GM12878 (cell line): Measurements from ENCODE around the gene LAMC3. TPM values are rescaled to one million over a fixed set of nuclear protein-coding genes. Genes with fewer than 3 reads are reported as not detected.

Source experiments
- ATAC-seq: fragments of 200-7000 bp; cut with Tn5 transposase; 3 replicates; pipeline ENCODE4 v1.9.1; 2020; ENCODE audit warnings: mild to moderate bottlenecking, moderate library complexity
- BruUV-seq: library from RNA; stranded (reverse); fragments of 400-500 nt; replicated peaks from 2 replicates; lab custom pipeline; 2021; lab: Mats Ljungman, UMichigan
- CTCF ChIA-PET: fragments of 300-600 bp; sonication (Branson Sonifier 250); formaldehyde crosslinking; extraction: SDS; loops from one replicate; lab custom pipeline; 2021; ENCODE audit warnings: inconsistent platforms; lab: Yijun Ruan, JAX
- POLR2A ChIA-PET: fragments of 350-600 bp; formaldehyde crosslinking; extraction: SDS; loops from one replicate; lab custom pipeline; 2021; ENCODE audit warnings: inconsistent platforms; lab: Charles Lee
- RAD21 ChIA-PET: fragments of 300-600 bp; sonication (Branson Sonifier 250); formaldehyde crosslinking; loops from one replicate; lab custom pipeline; 2023; ENCODE audit warnings: antibody characterized with exemption; ENCODE audit not compliant: unreplicated experiment; lab: Charles Lee
- SMC1A ChIA-PET: fragments of 300-600 bp; sonication (Branson Sonifier 250); formaldehyde crosslinking; loops from one replicate; lab custom pipeline; 2023; ENCODE audit not compliant: unreplicated experiment, uncharacterized antibody; lab: Charles Lee
- DNase-seq: peaks from one replicate; pipeline ENCODE4 v3.0.0-alpha.2; 2011; ENCODE audit warnings: low read depth, low spot score
- FAIRE-seq: peaks from 3 replicates; lab custom pipeline; 2011; peaks lifted over from hg19 to GRCh38; lab: Jason Lieb, UNC
- H2AFZ ChIP-seq: 2 replicates; pipeline ENCODE4 v1.6.0; 2011; ENCODE audit warnings: low read depth, low read length, control low read depth; ENCODE audit not compliant: control insufficient read depth
- H3K27ac ChIP-seq: 2 replicates; pipeline ENCODE4 v1.5.1; 2011; ENCODE audit warnings: control low read depth; ENCODE audit not compliant: control insufficient read depth, insufficient read depth
- H3K27me3 ChIP-seq, 2 experiments: replicated peaks in 1 of 2; 2 replicates each; pipeline versions ENCODE4 v1.6.0 to v1.6.1; 2011; ENCODE audit warnings: low read length in 1 of 2; ENCODE audit not compliant: control insufficient read depth in 2 of 2, insufficient read depth in 2 of 2
- H3K36me3 ChIP-seq, 2 experiments: 2 replicates each; pipeline ENCODE4 v1.5.1; 2011; ENCODE audit warnings: low read length in 1 of 2; ENCODE audit not compliant: control insufficient read depth in 2 of 2, insufficient read depth in 2 of 2
- H3K4me1 ChIP-seq: 2 replicates; pipeline ENCODE4 v1.6.1; 2011; ENCODE audit warnings: mild to moderate bottlenecking, low read length, moderate library complexity, mixed read lengths; ENCODE audit not compliant: control insufficient read depth, insufficient read depth
- H3K4me2 ChIP-seq: 2 replicates; pipeline ENCODE4 v1.6.0; 2011; ENCODE audit warnings: control low read depth; ENCODE audit not compliant: control insufficient read depth, insufficient read depth
- H3K4me3 ChIP-seq: fragments of 200-600 bp; sonication (generic); 2 replicates; pipeline ENCODE4 v1.5.1; 2016
- H3K79me2 ChIP-seq: 2 replicates; pipeline ENCODE4 v1.6.0; 2011; ENCODE audit warnings: low read length; ENCODE audit not compliant: control insufficient read depth, insufficient read depth
- H3K9ac ChIP-seq: 2 replicates; pipeline ENCODE4 v1.8.0; 2011; ENCODE audit warnings: low read length, control low read depth, mixed read lengths; ENCODE audit not compliant: control insufficient read depth, insufficient read depth
- H3K9me3 ChIP-seq: replicated peaks from 3 replicates; pipeline ENCODE4 v1.5.1; 2011; ENCODE audit warnings: mild to moderate bottlenecking, low read length; ENCODE audit not compliant: control insufficient read depth, insufficient read depth
- H4K20me1 ChIP-seq: 2 replicates; pipeline ENCODE4 v1.6.0; 2011; ENCODE audit not compliant: control insufficient read depth, insufficient read depth
- CUX1 ChIP-seq: IDR thresholded peaks from 2 replicates; pipeline ENCODE4 v1.6.1; 2012; ENCODE audit warnings: improper control_type of control experiment, low read depth, low read length; ENCODE audit not compliant: insufficient replicate concordance
- ETV6 ChIP-seq, 2 experiments: fragments of 450-650 bp in 1 of 2; IDR thresholded peaks in 1 of 2; conservative IDR thresholded peaks in 1 of 2; 2 replicates each; pipeline ENCODE4 v1.6.1; 2014; ENCODE audit warnings: antibody characterized with exemption in 1 of 2, borderline replicate concordance in 1 of 2, low read depth in 1 of 2, mild to moderate bottlenecking in 1 of 2, moderate library complexity in 1 of 2
- MLLT1 ChIP-seq: fragments of 450-650 bp; IDR thresholded peaks from 2 replicates; pipeline ENCODE4 v1.6.1; 2016; ENCODE audit warnings: mild to moderate bottlenecking
- NR2C1 ChIP-seq: fragments of 450-650 bp; IDR thresholded peaks from 2 replicates; pipeline ENCODE4 v1.6.1; 2017; ENCODE audit warnings: antibody characterized with exemption, mild to moderate bottlenecking, moderate library complexity
- SREBF1 ChIP-seq: IDR thresholded peaks from 2 replicates; pipeline ENCODE4 v1.6.1; 2012; ENCODE audit warnings: mild to moderate bottlenecking, low read length
- ZNF384 ChIP-seq: IDR thresholded peaks from 2 replicates; pipeline ENCODE4 v1.6.1; 2012; ENCODE audit warnings: low read depth, mild to moderate bottlenecking, low read length, improper control_type of control experiment, borderline replicate concordance
- WGBS: methylation state at CpG from one replicate; pipeline ENCODE4 v1.1.6; 2016; ENCODE audit warnings: low lambda C conversion rate; ENCODE audit not compliant: insufficient replicate concordance, insufficient coverage; ENCODE audit errors: missing lambda C conversion rate; 5-methylcytosine and 5-hydroxymethylcytosine counted together
- in situ Hi-C: fragments of 300-500 bp; cut with MboI; formaldehyde crosslinking; loops from 9 replicates; pipeline ENCODE4 v1.14.3; 2018; ENCODE audit warnings: mixed read lengths
- intact Hi-C: fragments of 100-400 bp; cut with micrococcal nuclease; formaldehyde crosslinking; loops from one replicate; pipeline ENCODE4 v1.14.2; 2022; ENCODE audit not compliant: unreplicated experiment
- polyA plus RNA-seq, 11 experiments: library from polyadenylated mRNA; depleted of rRNA in 4 of 11; unstranded in 6 of 11; stranded (reverse) in 5 of 11; fragments of >200 nt; fragmentation: Nextera tagmentation in 4 of 11; fragmentation: Illumina TruSeq in 1 of 11; extraction: Ambion mirVana in 4 of 11; extraction: Trizol in 1 of 11; gene quantifications; 1 replicate in 1 of 11; 2 replicates in 10 of 11; pipeline versions ENCODE4 v1.2.1 to v1.2.3, GENCODE V29; 2011 to 2016; ENCODE audit warnings: inconsistent platforms in 2 of 11, missing spikeins in 2 of 11, low read depth in 1 of 11
- total RNA-seq, 4 experiments: library from RNA; depleted of rRNA in 3 of 4; stranded (reverse); fragments of >200 nt in 3 of 4; fragmentation: Illumina TruSeq in 1 of 4; extraction: Trizol in 1 of 4; gene quantifications; 2 replicates each; pipeline versions ENCODE4 v1.2.1 to v1.2.3, GENCODE V29; 2013 to 2021

The LAMC3 gene
- total and polyA plus RNA-seq, 10 of the 15 experiments (the other 5 are each of a cell fraction or from before 2014, with no cell fraction given), result under 0.01 to 0.08 TPM; not detected in 8

GRCh38 chr9:130972277-130972956, 36.6 kb upstream of the LAMC3 start:
- intact Hi-C loops, result no loop called here
- Histone ChIP-seq H3K4me1 (no peaks in the 10 kb centered on the region), H3K36me3 (no peaks in the 10 kb centered on the region), H3K79me2 (no peaks in the 10 kb centered on the region), H3K9ac (no peak overlapping the region), H3K27ac (no peak overlapping the region), H3K9me3 (no peaks in the 10 kb centered on the region), H4K20me1 (no peaks in the 10 kb centered on the region), H3K4me3 (no peak overlapping the region), H3K27me3 (no peaks in the 10 kb centered on the region; a peak in 1 of 4 replicates), H3K4me2 (no peak overlapping the region), H2AFZ (no peak overlapping the region)
- POLR2A ChIA-PET, result no interaction called here
- no TSS peak for BruUV-seq
- no peak for FAIRE-seq
- SMC1A ChIA-PET, result no interaction called here
- RAD21 ChIA-PET, result no interaction called here
- in situ Hi-C loops, result no loop called here
- CTCF ChIA-PET, result no interaction called here
- no peak for ATAC-seq
- 0% methylated on average over 6 of the region's 6 CpGs for WGBS
- no peak for DNase-seq
- no peak for TF ChIP-seq ETV6 (conservative IDR thresholded peaks at IDR 0.05 in 1 of 2, IDR thresholded peaks at IDR 0.05 in 1 of 2; ENCODE audit: borderline replicate concordance in 1 of 2, low read depth in 1 of 2)
- no peak for TF ChIP-seq ZNF384
- TF ChIP-seq NR2C1, result no peak
- TF ChIP-seq SREBF1, result no peak
- TF ChIP-seq CUX1, result no peak
- no peak for TF ChIP-seq MLLT1
